ENCODE results near the gene FIBCD1. TPM values are rescaled to one million over a fixed set of nuclear protein-coding genes. Genes with fewer than 3 reads are reported as not detected.
A peak's percentile ranks its signal among the peaks of the same experiment; 100 is the strongest.

The FIBCD1 gene
- total and polyA plus RNA-seq, 9 of the 15 experiments (the other 6 are each of a cell fraction or from before 2014, with no cell fraction given) = 0.53 to 1.2 (median 0.95) TPM; not detected in 4

GRCh38 chr9:130917168-130917960 is 21.7 kb downstream of the FIBCD1 start (continued):
- TF ChIP-seq E4F1 (CRISPR knock-in tag; IDR thresholded peaks at IDR 0.05; ENCODE audit: borderline replicate concordance) = no peak
- TF ChIP-seq MAFK (IDR thresholded peaks at IDR 0.05; ENCODE audit: low read length) = 0 out of 2 replicates have a peak, but pooled peaks have one; percentile 2
- no peak for TF ChIP-seq HDGF (IDR thresholded peaks at IDR 0.05)
- no peak for TF ChIP-seq NFYB (IDR thresholded peaks at IDR 0.05; ENCODE audit: extremely low read depth, insufficient read length)
- TF ChIP-seq MLX (CRISPR knock-in tag; conservative IDR thresholded peaks at IDR 0.05) = peak in 1 of 2 experiments; percentile 83; a peak in 1 of 4 replicates
- TF ChIP-seq XRCC5 (IDR thresholded peaks at IDR 0.05; ENCODE audit: low read depth, low read length) = no peak
- TF ChIP-seq ZNF507 (tag; conservative IDR thresholded peaks at IDR 0.05) = no peak

All from K562 (cell line).